HG03469 (cell line): Measurements from ENCODE around the gene MBNL2.

ENCODE experiments used
- ATAC-seq: cut with Tn5 transposase; IDR thresholded peaks from one replicate; pipeline ENCODE4 v1.9.1; 2021; ENCODE audit warnings: mild to moderate bottlenecking, moderate library complexity, moderate number of reproducible peaks; ENCODE audit not compliant: unreplicated experiment

Gene MBNL2

GRCh38 chr13:97231829-97232196 is 9.7 kb downstream of the MBNL2 start:
- no peak for ATAC-seq

- no peak for ATAC-seq
These were observed 11.4 kb downstream of the MBNL2 start for GRCh38 chr13:97233499-97233898.

GRCh38 chr13:97234236-97234635 is 12.1 kb downstream of the MBNL2 start:
- no peak for ATAC-seq

GRCh38 chr13:97234742-97235141 is 12.6 kb downstream of the MBNL2 start:
- ATAC-seq, result no peak

- ATAC-seq, result no peak
These were observed 13.6 kb downstream of the MBNL2 start for GRCh38 chr13:97235549-97236231.

- ATAC-seq, result no peak
These were observed 15.3 kb downstream of the MBNL2 start for GRCh38 chr13:97237388-97237787.

- ATAC-seq, result no peak
These were observed 16.3 kb downstream of the MBNL2 start for GRCh38 chr13:97238432-97238831.

GRCh38 chr13:97238883-97239282 is 16.8 kb downstream of the MBNL2 start:
- no peak for ATAC-seq

- ATAC-seq, result no peak
These were observed 17.2 kb downstream of the MBNL2 start for GRCh38 chr13:97239306-97239705.

- ATAC-seq, result no peak
These were observed 18.0 kb downstream of the MBNL2 start for GRCh38 chr13:97239943-97240787.

GRCh38 chr13:97240788-97241734 is 18.9 kb downstream of the MBNL2 start:
- ATAC-seq, result no peak

- no peak for ATAC-seq
These were observed 19.6 kb downstream of the MBNL2 start for GRCh38 chr13:97241761-97242160.

- ATAC-seq, result no peak
These were observed 20.8 kb downstream of the MBNL2 start for GRCh38 chr13:97242755-97243497.

- ATAC-seq, result no peak
These were observed 22.0 kb downstream of the MBNL2 start for GRCh38 chr13:97243915-97244781.

GRCh38 chr13:97245011-97245410 is 22.9 kb downstream of the MBNL2 start:
- no peak for ATAC-seq

- ATAC-seq, result no peak
These were observed 24.5 kb downstream of the MBNL2 start for GRCh38 chr13:97246596-97247158.

- no peak for ATAC-seq
These were observed 26.1 kb downstream of the MBNL2 start for GRCh38 chr13:97248243-97248642.

GRCh38 chr13:97249093-97249795 is 27.1 kb downstream of the MBNL2 start:
- ATAC-seq, result no peak
